ENCODE data around the gene NOP16. TPM values are rescaled to one million over a fixed set of nuclear protein-coding genes. Genes with fewer than 3 reads are reported as not detected.
"Not testable (repeated sequence)": the region's sequence is repeated elsewhere in the genome, so short reads cannot be mapped to it uniquely, and the experiment has no call there.

NOP16 gene
- total RNA-seq, 3 donors from 2014 or later: 17.0 to 22.9 (median 18.4) TPM

- H3K36me3 ChIP-seq (ENCODE audit: low read depth): no peaks in the 10 kb centered on the region
- no peaks in the 10 kb centered on the region for H3K9me3 ChIP-seq
- no peak overlapping the region for H3K4me3 ChIP-seq
- intact Hi-C loops (cut with DNase I, micrococcal nuclease): no loop called here
- no peak for TF ChIP-seq CTCF (IDR thresholded peaks at IDR 0.05)
- DNase-seq: no peak
- H3K4me1 ChIP-seq (ENCODE audit: low read depth): peaks cover 38% of the 10 kb centered on the region
- no peak for ATAC-seq
Measured at GRCh38 chr5:176408590-176408989, 20.2 kb upstream of the NOP16 start.

- H3K4me3 ChIP-seq; H3K36me3 ChIP-seq (ENCODE audit: low read depth); ATAC-seq; intact Hi-C loops (cut with DNase I, micrococcal nuclease); H3K9me3 ChIP-seq: not testable (repeated sequence)
- H3K4me1 ChIP-seq (ENCODE audit: low read depth): peaks cover 34% of the 10 kb centered on the region
- DNase-seq: peak in 1 of 3 donors; percentile 8
Measured at GRCh38 chr5:176408252-176408573, 19.8 kb upstream of the NOP16 start.

- no peaks in the 10 kb centered on the region for H3K9me3 ChIP-seq
- intact Hi-C loops (cut with DNase I, micrococcal nuclease): no loop called here
- DNase-seq (no peak), ATAC-seq (no peak)
- no peak for TF ChIP-seq CTCF (IDR thresholded peaks at IDR 0.05)
- no peak overlapping the region for H3K4me3 ChIP-seq
- H3K4me1 ChIP-seq (ENCODE audit: low read depth): peaks cover 39% of the 10 kb centered on the region
- H3K36me3 ChIP-seq (ENCODE audit: low read depth): no peaks in the 10 kb centered on the region
Measured at GRCh38 chr5:176407456-176408251, 19.3 kb upstream of the NOP16 start.

GRCh38 chr5:176406436-176407052 lies 18.1 kb upstream of the NOP16 start:
- Histone ChIP-seq H3K36me3 (ENCODE audit: low read depth) (no peaks in the 10 kb centered on the region), H3K4me1 (ENCODE audit: low read depth) (peaks cover 48% of the 10 kb centered on the region), H3K9me3 (no peaks in the 10 kb centered on the region), H3K4me3 (no peak overlapping the region)
- DNase-seq (peak in 2 of 3 donors; percentile 42 to 51), ATAC-seq (peak; percentile 1)
- no peak for TF ChIP-seq CTCF (IDR thresholded peaks at IDR 0.05)
- intact Hi-C loops (cut with DNase I, micrococcal nuclease): no loop called here

- intact Hi-C loops (cut with DNase I, micrococcal nuclease): no loop called here
- peak; percentile 29 for TF ChIP-seq CTCF (IDR thresholded peaks at IDR 0.05)
- Histone ChIP-seq H3K36me3 (ENCODE audit: low read depth) (no peaks in the 10 kb centered on the region), H3K9me3 (no peaks in the 10 kb centered on the region), H3K4me1 (ENCODE audit: low read depth) (peaks cover 49% of the 10 kb centered on the region), H3K4me3 (no peak overlapping the region)
- peak; percentile 60 to 65 (median 65) for DNase-seq
- ATAC-seq: peak; percentile 67
Measured at GRCh38 chr5:176405656-176406435, 17.4 kb upstream of the NOP16 start.

All from mucosa of descending colon (tissue), 3 donors.